GM21576 (cell line): ENCODE results near the gene MIOX.
"Not testable (repeated sequence)": the region's sequence is repeated elsewhere in the genome, so short reads cannot be mapped to it uniquely, and the experiment has no call there.

Experiments used
- ATAC-seq: cut with Tn5 transposase; IDR thresholded peaks from one replicate; pipeline ENCODE4 v1.9.1; 2021; ENCODE audit warnings: mild to moderate bottlenecking, moderate library complexity; ENCODE audit not compliant: unreplicated experiment

MIOX gene

GRCh38 chr22:50527921-50528681, 41.4 kb downstream of the MIOX start:
- no peak for ATAC-seq

GRCh38 chr22:50528682-50529415, 42.2 kb downstream of the MIOX start:
- no peak for ATAC-seq

GRCh38 chr22:50529416-50529896, 42.8 kb downstream of the MIOX start:
- ATAC-seq: no peak

GRCh38 chr22:50529897-50530579, 43.4 kb downstream of the MIOX start, which contains the start of gene TYMP:
Gene TYMP (minus strand): TSS chr22:50530012. CDS start chr22:50529709, 303 bp downstream.
- no peak for ATAC-seq

GRCh38 chr22:50530580-50530876, 43.9 kb downstream of the MIOX start:
- ATAC-seq: no peak

- ATAC-seq: peak; percentile 21
Measured at GRCh38 chr22:50530877-50531545, 44.4 kb downstream of the MIOX start.

GRCh38 chr22:50531546-50531961, 44.9 kb downstream of the MIOX start:
- ATAC-seq: peak; percentile 30

GRCh38 chr22:50531962-50532674, 45.5 kb downstream of the MIOX start:
- no peak for ATAC-seq

GRCh38 chr22:50532824-50533796, 46.5 kb downstream of the MIOX start:
- no peak for ATAC-seq

GRCh38 chr22:50533856-50534711, 47.4 kb downstream of the MIOX start:
- not testable (repeated sequence) for ATAC-seq

- no peak for ATAC-seq
Measured at GRCh38 chr22:50535113-50535512, 48.5 kb downstream of the MIOX start.

- ATAC-seq: no peak
Measured at GRCh38 chr22:50536226-50536625, 49.6 kb downstream of the MIOX start.

- no peak for ATAC-seq
Measured at GRCh38 chr22:50537765-50538164, 51.1 kb downstream of the MIOX start.
